NT2/D1 (cell line): ENCODE measurements around the gene NEUROG1.

Experiments
- SUZ12 ChIP-seq: IDR thresholded peaks from 2 replicates; pipeline ENCODE4 v1.6.1; 2011; ENCODE audit not compliant: insufficient read length, insufficient read depth; ENCODE audit errors: extremely low read depth
- YY1 ChIP-seq: IDR thresholded peaks from 2 replicates; pipeline ENCODE4 v1.6.1; 2011; ENCODE audit not compliant: insufficient read length, insufficient read depth
- ZNF274 ChIP-seq: IDR thresholded peaks from 2 replicates; pipeline ENCODE4 v1.6.1; 2011; ENCODE audit warnings: mild to moderate bottlenecking, low read depth, low read length

GRCh38 chr5:135549413-135549812 is 13.6 kb upstream of the NEUROG1 start:
- TF ChIP-seq SUZ12 = no peak
- TF ChIP-seq YY1 = no peak
- TF ChIP-seq ZNF274 = no peak
